Osteocyte (in vitro differentiated cells): ENCODE data around the gene KIAA1217. TPM values are rescaled to one million over a fixed set of nuclear protein-coding genes. Genes with fewer than 3 reads are reported as not detected.

ENCODE experiments used
- DNase-seq: peaks from one replicate; pipeline ENCODE4 v3.0.0; 2021; ENCODE audit warnings: mixed read lengths; ENCODE audit not compliant: unreplicated experiment; ENCODE audit errors: extremely low spot score
- H3K27ac Mint-ChIP-seq: one replicate; pipeline ENCODE4 v1.8.0; 2021; ENCODE audit warnings: mild to moderate bottlenecking, mixed read lengths; ENCODE audit not compliant: unreplicated experiment
- H3K27me3 Mint-ChIP-seq: one replicate; pipeline ENCODE4 v1.8.0; 2021; ENCODE audit warnings: mixed read lengths; ENCODE audit not compliant: unreplicated experiment
- H3K36me3 Mint-ChIP-seq: one replicate; pipeline ENCODE4 v1.8.0; 2021; ENCODE audit warnings: mixed read lengths; ENCODE audit not compliant: unreplicated experiment
- H3K4me1 Mint-ChIP-seq: one replicate; pipeline ENCODE4 v1.8.0; 2021; ENCODE audit warnings: mixed read lengths; ENCODE audit not compliant: unreplicated experiment
- H3K4me3 Mint-ChIP-seq: one replicate; pipeline ENCODE4 v1.8.0; 2021; ENCODE audit warnings: mild to moderate bottlenecking, moderate library complexity, mixed read lengths; ENCODE audit not compliant: unreplicated experiment
- H3K9me3 Mint-ChIP-seq: one replicate; pipeline ENCODE4 v1.8.0; 2021; ENCODE audit warnings: mixed read lengths; ENCODE audit not compliant: unreplicated experiment
- total RNA-seq: library from RNA; stranded (reverse); gene quantifications from 2 replicates; pipeline ENCODE4 v1.2.1, GENCODE V29; 2021
- TF ChIP-seq, protein P1 (sequence below): fragments of 200-600 bp; sonication (generic); IDR thresholded peaks from 2 replicates; pipeline ENCODE4 v1.5.0; 2021; ENCODE audit warnings: antibody characterized with exemption, mild to moderate bottlenecking, moderate library complexity

KIAA1217 gene
- total RNA-seq, 1 donor from 2014 or later = 2.8 TPM

DNA sequence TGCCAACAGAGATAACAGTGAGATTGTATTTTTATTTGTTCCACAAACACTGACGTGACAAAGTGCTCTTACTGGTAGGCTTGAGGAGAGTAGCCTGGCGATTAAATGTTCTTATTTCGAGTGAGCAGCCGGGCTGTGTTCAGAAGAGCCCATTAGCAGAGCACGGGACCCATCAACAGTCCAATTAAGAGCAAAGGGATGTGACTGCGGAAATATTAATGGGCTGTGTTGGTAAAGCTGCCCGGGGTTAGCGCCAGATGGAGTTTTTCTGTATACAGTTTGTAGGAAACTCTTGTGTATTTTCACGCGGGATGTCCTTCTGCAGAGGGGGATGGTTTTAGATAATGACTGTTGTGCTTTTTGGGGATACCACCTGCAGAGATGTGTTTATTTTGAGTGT, 104.3 kb downstream of the KIAA1217 start:
- Mint-ChIP-seq H3K4me1 (no peaks in the 10 kb centered on the region), H3K36me3 (no peaks in the 10 kb centered on the region), H3K27ac (no peak overlapping the region), H3K9me3 (peaks cover 6% of the 10 kb centered on the region), H3K4me3 (no peak overlapping the region), H3K27me3 (no peaks in the 10 kb centered on the region)
- TF ChIP-seq, protein P1, sequence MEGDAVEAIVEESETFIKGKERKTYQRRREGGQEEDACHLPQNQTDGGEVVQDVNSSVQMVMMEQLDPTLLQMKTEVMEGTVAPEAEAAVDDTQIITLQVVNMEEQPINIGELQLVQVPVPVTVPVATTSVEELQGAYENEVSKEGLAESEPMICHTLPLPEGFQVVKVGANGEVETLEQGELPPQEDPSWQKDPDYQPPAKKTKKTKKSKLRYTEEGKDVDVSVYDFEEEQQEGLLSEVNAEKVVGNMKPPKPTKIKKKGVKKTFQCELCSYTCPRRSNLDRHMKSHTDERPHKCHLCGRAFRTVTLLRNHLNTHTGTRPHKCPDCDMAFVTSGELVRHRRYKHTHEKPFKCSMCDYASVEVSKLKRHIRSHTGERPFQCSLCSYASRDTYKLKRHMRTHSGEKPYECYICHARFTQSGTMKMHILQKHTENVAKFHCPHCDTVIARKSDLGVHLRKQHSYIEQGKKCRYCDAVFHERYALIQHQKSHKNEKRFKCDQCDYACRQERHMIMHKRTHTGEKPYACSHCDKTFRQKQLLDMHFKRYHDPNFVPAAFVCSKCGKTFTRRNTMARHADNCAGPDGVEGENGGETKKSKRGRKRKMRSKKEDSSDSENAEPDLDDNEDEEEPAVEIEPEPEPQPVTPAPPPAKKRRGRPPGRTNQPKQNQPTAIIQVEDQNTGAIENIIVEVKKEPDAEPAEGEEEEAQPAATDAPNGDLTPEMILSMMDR = no peak
- DNase-seq = no peak

GRCh38 chr10:24315211-24315610, 106.3 kb downstream of the KIAA1217 start:
- Mint-ChIP-seq H3K4me3 (no peak overlapping the region), H3K9me3 (peaks cover 6% of the 10 kb centered on the region), H3K27me3 (no peaks in the 10 kb centered on the region), H3K36me3 (no peaks in the 10 kb centered on the region), H3K27ac (no peak overlapping the region), H3K4me1 (no peaks in the 10 kb centered on the region)
- DNase-seq = no peak
- TF ChIP-seq, protein P1 = no peak

- H3K4me3 Mint-ChIP-seq = no peak overlapping the region
- no peaks in the 10 kb centered on the region for H3K36me3 Mint-ChIP-seq
- no peak for DNase-seq
- H3K27me3 Mint-ChIP-seq = no peaks in the 10 kb centered on the region
- TF ChIP-seq, protein P1 = no peak
- peaks cover under 1% of the 10 kb centered on the region for H3K9me3 Mint-ChIP-seq
- no peak overlapping the region for H3K27ac Mint-ChIP-seq
- H3K4me1 Mint-ChIP-seq = no peaks in the 10 kb centered on the region
These were observed 109.6 kb downstream of the KIAA1217 start for GRCh38 chr10:24318517-24318916.

GRCh38 chr10:24320373-24320772, 111.4 kb downstream of the KIAA1217 start:
- H3K36me3 Mint-ChIP-seq = no peaks in the 10 kb centered on the region
- TF ChIP-seq, protein P1 = no peak
- no peaks in the 10 kb centered on the region for H3K9me3 Mint-ChIP-seq
- no peak overlapping the region for H3K4me3 Mint-ChIP-seq
- DNase-seq = no peak
- H3K27me3 Mint-ChIP-seq = no peaks in the 10 kb centered on the region
- no peaks in the 10 kb centered on the region for H3K4me1 Mint-ChIP-seq
- no peak overlapping the region for H3K27ac Mint-ChIP-seq

DNA sequence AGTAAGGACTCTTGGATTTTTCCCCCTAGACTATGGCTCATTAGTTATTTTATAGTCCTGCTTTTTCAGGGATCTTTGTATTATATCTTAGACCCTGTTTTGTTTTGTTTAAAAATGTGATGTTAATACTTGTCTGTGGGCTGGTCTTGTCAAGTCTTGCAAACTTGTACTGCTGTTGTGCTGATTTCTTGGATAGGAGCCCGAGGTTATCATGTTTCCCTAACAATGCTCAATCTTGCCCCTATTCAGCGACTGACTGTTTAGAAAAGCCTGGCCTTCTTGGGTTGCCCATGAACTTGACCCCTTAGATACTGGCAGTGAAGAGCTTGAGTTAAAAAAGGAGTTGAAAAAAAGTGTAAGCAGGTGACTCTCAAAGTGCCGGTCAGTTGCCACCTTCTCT, 115.7 kb downstream of the KIAA1217 start:
- H3K27ac Mint-ChIP-seq = no peak overlapping the region
- H3K36me3 Mint-ChIP-seq = no peaks in the 10 kb centered on the region

More for the DNA sequence above, 115.7 kb downstream of the KIAA1217 start:
- Mint-ChIP-seq H3K27me3 (no peaks in the 10 kb centered on the region), H3K9me3 (peaks cover 10% of the 10 kb centered on the region), H3K4me1 (no peaks in the 10 kb centered on the region), H3K4me3 (no peak overlapping the region)
- DNase-seq = no peak
- TF ChIP-seq, protein P1 = no peak
